ENCODE data around the gene RBFOX2.

GRCh38 chr22:35995348-35995747 is 33.3 kb downstream of the RBFOX2 start:
- TF ChIP-seq CTCF (IDR thresholded peaks at IDR 0.05) (no peak), POLR2AphosphoS5 (IDR thresholded peaks at IDR 0.05) (no peak), POLR2A (IDR thresholded peaks at IDR 0.05) (no peak)
